WI38 (cell line): ENCODE data around the gene EIF4E2.

Source experiments
- H3K4me3 ChIP-seq: 2 replicates; pipeline ENCODE4 v1.5.1; 2011; ENCODE audit warnings: low read depth, mild to moderate bottlenecking, control low read depth, low read length
- CTCF ChIP-seq: IDR thresholded peaks from 2 replicates; pipeline ENCODE4 v1.5.1; 2012; ENCODE audit warnings: low read depth, mild to moderate bottlenecking, control low read depth, low read length

The EIF4E2 gene

GRCh38 chr2:232522623-232523401 is 27.7 kb upstream of the EIF4E2 start:
- no peak overlapping the region for H3K4me3 ChIP-seq
- TF ChIP-seq CTCF, result no peak

GRCh38 chr2:232523402-232523681 is 27.1 kb upstream of the EIF4E2 start:
- H3K4me3 ChIP-seq, result no peak overlapping the region
- TF ChIP-seq CTCF, result no peak

GRCh38 chr2:232523682-232524597 is 26.5 kb upstream of the EIF4E2 start:
- no peak overlapping the region for H3K4me3 ChIP-seq
- TF ChIP-seq CTCF, result no peak

GRCh38 chr2:232524771-232525170 is 25.7 kb upstream of the EIF4E2 start:
- H3K4me3 ChIP-seq, result no peak overlapping the region
- no peak for TF ChIP-seq CTCF

- H3K4me3 ChIP-seq, result no peak overlapping the region
- no peak for TF ChIP-seq CTCF
These were observed 25.3 kb upstream of the EIF4E2 start for GRCh38 chr2:232525199-232525598.

GRCh38 chr2:232525791-232526371 is 24.6 kb upstream of the EIF4E2 start, which contains the start of gene CHRND:
CHRND (plus strand) TSS chr2:232526160; CDS start chr2:232526216, 56 bp downstream.
- no peak within 1 kb of the TSS for H3K4me3 ChIP-seq
- TF ChIP-seq CTCF, result no peak
